AG20443 (cell line): ENCODE measurements around the gene KIAA1217.

Experiments used
- DNase-seq: peaks from one replicate; pipeline ENCODE4 v3.0.0; 2012; ENCODE audit warnings: low spot score, mixed read lengths

KIAA1217 gene

DNA sequence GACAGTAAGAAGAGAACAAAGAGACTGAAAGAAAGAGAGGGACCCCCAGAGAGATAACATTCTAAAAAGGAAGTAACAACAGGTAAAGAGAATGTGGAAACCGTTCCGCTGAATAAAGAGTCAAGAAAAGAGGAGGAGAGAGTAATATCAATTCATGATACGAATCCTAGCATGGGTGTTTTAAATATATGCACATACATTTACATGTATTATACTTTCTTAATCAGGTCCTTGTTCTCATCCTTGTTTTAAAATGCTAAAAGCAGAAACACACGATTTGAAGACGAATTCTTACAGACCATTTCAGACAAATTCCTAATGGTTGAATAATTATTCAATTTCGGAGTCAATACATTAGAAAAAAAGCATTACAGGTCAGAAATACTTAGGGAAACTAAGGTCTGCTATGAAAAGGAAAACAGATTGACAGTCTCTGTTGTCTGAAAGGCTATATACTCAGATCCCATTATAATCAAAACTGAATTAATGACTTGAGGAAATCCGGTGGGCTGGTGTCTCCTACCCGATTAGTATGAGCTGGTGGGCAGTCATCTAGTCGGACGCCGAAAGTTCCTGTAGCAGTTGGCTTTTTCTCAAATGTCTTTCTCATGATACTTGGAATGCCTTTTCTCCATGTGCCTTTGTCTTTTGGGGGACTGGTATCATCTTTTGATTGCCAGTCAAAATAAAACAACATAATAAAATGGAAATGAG lies 387.4 kb downstream of the KIAA1217 start:
- DNase-seq, result no peak

DNA sequence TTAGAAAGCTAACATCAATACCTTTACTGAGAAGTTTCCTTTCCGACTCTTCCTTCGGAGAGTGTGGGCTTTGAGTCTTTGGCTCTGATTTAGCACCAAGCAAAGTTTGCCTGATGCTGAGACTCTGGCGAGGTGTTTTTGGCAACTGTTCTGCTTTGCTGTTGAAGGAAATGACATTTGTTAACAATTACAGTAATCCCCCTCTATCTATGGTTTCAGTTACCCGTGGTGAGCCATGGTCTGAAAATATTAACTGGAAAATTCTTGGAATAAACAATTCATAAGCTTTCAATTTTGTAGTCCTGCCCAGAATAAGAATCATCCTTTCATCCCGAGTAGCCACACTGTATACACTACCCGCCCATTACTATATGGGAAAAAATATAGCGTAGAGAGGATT lies 388.5 kb downstream of the KIAA1217 start:
- no peak for DNase-seq
